Stimulated activated CD8-positive, alpha-beta memory T cell treated with anti-CD3 and anti-CD28 coated beads, Interleukin-12 subunit alpha, Interleukin-12 subunit beta, amount 100 ng/mL, for 24 hours (primary cell): ENCODE measurements around the gene PDE11A.

Source experiments
- DNase-seq: peaks from one replicate; pipeline ENCODE4 v3.0.0-alpha.2; 2020; ENCODE audit errors: extremely low read depth

Gene PDE11A

GRCh38 chr2:177599139-177599688 is 473.4 kb downstream of the PDE11A start:
- no peak for DNase-seq

GRCh38 chr2:177598326-177599138 is 474.0 kb downstream of the PDE11A start:
- no peak for DNase-seq

GRCh38 chr2:177597759-177598158 is 474.8 kb downstream of the PDE11A start:
- no peak for DNase-seq

GRCh38 chr2:177596866-177597265 is 475.7 kb downstream of the PDE11A start:
- DNase-seq, result no peak

- DNase-seq, result no peak
These were observed 477.3 kb downstream of the PDE11A start for GRCh38 chr2:177595126-177595845.

DNA sequence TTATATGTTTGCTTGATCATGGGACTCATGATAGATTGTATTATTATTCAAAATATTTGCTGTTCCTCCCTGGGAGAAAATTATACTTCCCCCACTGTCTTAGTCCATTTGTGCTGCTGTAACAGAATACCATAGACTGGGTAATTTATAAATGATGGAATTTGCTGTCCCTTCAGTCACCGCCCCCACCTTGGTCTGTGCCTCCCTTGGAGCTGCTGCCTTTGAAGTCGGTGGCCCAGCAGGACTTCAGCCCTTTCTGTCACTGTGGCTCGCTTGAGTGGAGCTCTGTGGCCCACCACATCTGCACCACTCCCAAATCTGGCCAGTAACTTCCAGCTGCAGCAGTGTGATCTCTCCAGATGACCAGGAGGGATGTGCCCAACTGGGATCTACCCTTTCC is 479.2 kb downstream of the PDE11A start:
- DNase-seq, result no peak

DNA sequence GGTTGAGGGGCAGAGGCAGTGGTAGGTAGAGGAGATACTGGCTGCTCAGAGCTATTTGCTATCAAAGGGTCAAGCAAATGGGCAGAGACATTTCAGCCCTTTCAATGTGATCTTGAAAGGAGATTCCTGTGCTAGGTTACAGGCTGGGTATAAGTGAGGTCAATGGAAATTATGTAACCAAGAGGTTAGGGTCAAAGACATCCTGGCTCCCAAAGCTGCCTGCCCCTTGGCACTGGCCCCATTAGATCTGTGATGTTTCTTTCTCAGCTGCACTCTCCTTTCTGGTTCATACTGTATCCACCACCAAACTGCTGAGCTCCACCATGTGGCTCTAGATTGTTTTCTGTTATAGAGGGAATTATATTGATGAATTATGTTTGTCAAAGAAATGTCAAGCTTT is 479.6 kb downstream of the PDE11A start:
- DNase-seq, result no peak

DNA sequence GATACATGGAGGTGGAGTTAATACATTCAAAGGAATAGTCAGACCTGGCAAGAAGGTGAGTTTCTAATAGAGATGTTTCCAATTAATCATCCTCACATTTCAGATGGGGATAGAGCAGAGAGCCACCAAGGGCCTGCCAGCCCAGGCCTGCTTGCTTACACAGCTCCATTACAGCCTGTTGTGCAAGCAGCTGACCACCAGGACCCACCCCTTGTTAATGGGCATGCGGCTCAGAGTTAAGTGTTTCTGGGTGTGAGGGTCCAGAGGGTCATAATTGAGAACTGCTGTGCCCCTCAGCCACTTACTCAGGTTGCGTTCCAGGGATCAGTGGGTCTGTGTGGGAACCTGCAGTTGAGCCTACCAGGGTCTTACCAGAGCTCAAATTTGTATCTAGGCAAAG is 480.2 kb downstream of the PDE11A start:
- DNase-seq, result no peak

GRCh38 chr2:177589186-177589585 is 483.4 kb downstream of the PDE11A start:
- DNase-seq, result no peak

DNA sequence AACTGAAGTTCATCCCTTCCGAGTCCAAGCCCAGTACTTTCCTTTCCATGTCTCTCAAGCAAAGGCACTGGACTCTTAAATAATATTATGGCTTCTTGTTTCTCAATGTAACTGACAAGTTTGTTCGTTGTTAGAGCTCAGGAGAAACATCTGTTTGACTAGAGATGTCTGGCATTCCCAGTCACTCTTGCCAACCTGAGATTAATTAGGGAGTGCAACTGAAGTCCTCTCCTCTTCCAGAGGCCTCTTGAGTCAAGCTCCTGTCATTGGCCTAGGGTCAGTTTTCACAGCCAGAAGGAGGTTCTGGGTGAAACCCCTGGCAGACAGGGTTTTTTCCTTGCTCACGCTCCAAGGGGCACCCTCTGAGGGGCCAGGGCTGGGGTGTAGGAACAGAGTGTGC is 483.9 kb downstream of the PDE11A start:
- no peak for DNase-seq

DNA sequence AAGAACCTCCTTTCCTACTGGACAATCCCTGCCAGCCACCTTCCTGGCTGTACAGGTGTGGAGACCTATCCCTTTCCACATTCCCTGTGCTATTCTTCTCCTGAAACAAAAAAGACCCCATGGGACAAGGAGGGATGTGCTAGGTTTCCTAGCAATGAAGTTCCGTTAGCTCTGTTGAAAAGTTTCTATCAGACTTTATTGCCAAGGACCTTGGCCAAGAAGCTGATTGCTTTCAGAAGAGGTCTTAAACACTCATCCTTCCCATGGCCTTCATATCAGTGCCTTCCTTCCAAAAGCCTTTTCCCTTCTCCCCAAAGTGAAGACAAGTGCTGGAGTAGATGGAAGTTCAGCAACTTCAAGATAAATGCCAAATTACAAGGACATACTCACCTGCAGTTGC is 485.2 kb downstream of the PDE11A start:
- DNase-seq, result no peak

GRCh38 chr2:177586154-177586553 is 486.4 kb downstream of the PDE11A start:
- DNase-seq, result no peak

DNA sequence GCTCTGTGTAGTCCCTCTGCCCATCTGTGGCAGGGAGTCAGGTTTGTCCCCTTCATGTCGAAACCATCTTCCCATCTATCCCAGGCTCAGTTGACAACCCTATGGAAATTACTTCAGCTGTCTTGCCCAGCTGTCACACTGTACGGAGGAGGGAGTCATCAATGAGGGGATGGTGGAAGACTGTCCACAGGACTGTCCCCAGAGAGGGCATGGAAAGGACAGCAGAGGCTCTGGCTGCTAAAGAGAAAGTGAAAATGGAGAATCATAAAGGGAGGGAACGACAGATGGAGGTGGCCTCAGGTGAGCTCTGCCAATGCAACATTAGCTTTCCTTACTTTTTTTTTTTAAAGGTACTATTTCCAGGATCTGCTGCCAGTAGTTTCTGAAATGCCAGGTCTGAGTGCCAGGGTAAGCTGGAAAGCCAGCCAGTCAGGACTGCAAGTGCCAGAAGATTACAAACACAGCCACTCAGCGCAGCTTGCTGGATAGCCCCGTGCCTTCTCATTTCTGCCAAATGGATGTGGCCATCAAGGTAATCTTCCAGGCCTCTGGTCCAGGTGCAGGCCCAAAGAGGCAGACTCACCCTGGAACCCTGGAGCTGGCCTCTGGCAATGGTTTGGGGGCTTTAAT is 487.2 kb downstream of the PDE11A start:
- DNase-seq, result no peak

GRCh38 chr2:177584030-177584692 is 488.4 kb downstream of the PDE11A start:
- no peak for DNase-seq

- DNase-seq, result no peak
These were observed 490.6 kb downstream of the PDE11A start for GRCh38 chr2:177582000-177582399.

DNA sequence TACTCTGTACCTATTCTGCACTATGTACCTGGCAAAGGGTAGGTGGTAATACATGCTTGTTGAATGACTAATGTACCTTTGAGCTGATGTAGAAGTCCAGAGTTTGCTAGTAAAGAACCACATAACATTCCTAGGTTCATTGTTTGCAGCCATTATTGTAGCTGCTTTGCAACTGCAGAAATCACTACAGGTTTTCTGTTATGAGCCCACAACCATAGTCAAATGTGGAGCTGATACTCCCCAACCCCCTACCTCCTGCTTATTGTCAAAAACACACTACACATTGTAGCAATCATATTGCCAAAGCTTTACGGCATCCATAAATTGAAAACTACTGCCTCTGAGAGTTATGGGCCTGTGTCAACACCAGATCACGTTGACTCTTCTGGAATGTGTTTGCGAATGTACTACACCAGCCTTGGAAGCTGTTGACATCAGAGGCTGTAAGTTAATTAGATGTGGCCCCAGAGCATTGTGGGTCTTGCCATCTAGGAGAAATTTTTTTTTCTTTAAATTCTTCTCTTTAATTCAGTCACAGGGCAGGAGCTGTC is 493.0 kb downstream of the PDE11A start:
- DNase-seq, result no peak

- no peak for DNase-seq
These were observed 494.1 kb downstream of the PDE11A start for GRCh38 chr2:177578454-177578853.

- no peak for DNase-seq
These were observed 495.5 kb downstream of the PDE11A start for GRCh38 chr2:177577075-177577474.

DNA sequence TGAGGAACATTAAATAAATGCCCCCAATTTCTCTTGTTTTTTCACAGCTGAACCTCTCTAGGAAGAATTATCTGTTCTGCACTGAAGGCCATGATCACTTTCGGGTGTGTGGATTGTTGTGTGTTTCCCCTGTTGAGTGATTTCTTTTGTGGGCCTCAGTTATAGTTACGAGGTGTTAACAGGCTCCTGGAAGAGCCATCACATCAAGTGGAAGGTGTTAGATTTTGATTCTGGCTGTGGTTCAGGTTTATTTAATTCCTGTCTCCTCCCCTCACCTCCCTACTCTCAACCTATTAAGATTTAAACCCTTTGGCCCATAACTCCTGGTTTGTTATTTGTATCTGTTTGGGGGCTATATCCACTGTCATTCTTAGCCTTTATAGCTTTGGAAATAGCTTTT is 497.2 kb downstream of the PDE11A start:
- no peak for DNase-seq

DNA sequence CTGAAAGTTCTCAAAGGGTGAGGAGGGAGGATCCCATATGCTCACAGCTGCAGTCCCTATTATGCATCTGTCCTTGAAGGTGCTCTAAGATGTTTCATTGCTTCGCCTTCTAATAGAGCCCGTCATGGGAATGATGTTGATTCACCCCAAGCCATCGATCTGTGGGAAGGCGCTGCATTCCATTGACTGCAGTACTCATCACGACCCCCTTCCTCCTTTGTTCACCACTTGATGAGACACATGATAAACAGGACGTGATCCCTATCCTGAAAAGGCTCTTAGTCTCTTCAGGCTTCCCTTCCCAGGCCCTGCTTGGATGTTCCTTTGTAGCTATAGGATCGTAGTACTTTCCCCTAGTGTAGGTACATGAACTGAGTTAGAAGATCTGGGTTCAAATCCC is 498.2 kb downstream of the PDE11A start:
- no peak for DNase-seq
